GM18868 (cell line): ENCODE measurements around the gene CALCOCO2.
A peak's percentile ranks its signal among the peaks of the same experiment; 100 is the strongest.
"Not testable (repeated sequence)": the region's sequence is repeated elsewhere in the genome, so short reads cannot be mapped to it uniquely, and the experiment has no call there.

Source experiments
- ATAC-seq: cut with Tn5 transposase; IDR thresholded peaks from one replicate; pipeline ENCODE4 v1.9.1; 2021; ENCODE audit warnings: mild to moderate bottlenecking, moderate library complexity; ENCODE audit not compliant: unreplicated experiment

Gene CALCOCO2

GRCh38 chr17:48830840-48831548, at the start of gene CALCOCO2:
Gene CALCOCO2 (plus strand): TSS chr17:48831035. CDS start chr17:48841708, 10,673 bp downstream.
- ATAC-seq, result peak; percentile 84

- ATAC-seq, result no peak
Measured at GRCh38 chr17:48787828-48788227, 43.0 kb upstream of the CALCOCO2 start.

GRCh38 chr17:48790607-48791127, 40.2 kb upstream of the CALCOCO2 start:
- no peak for ATAC-seq

GRCh38 chr17:48791128-48792032, 39.5 kb upstream of the CALCOCO2 start:
- peak; percentile 60 for ATAC-seq

GRCh38 chr17:48792033-48792798, 38.6 kb upstream of the CALCOCO2 start:
- ATAC-seq, result no peak

GRCh38 chr17:48795444-48796162, 35.2 kb upstream of the CALCOCO2 start:
- no peak for ATAC-seq

- not testable (repeated sequence) for ATAC-seq
Measured at GRCh38 chr17:48796163-48796522, 34.7 kb upstream of the CALCOCO2 start.

- ATAC-seq, result no peak
Measured at GRCh38 chr17:48799069-48799723, 31.6 kb upstream of the CALCOCO2 start.

- no peak for ATAC-seq
Measured at GRCh38 chr17:48800626-48801217, 30.1 kb upstream of the CALCOCO2 start.

- peak; percentile 42 for ATAC-seq
Measured at GRCh38 chr17:48804936-48805411, 25.9 kb upstream of the CALCOCO2 start.

GRCh38 chr17:48809182-48809581, 21.7 kb upstream of the CALCOCO2 start:
- no peak for ATAC-seq

GRCh38 chr17:48812001-48812400, 18.8 kb upstream of the CALCOCO2 start:
- ATAC-seq, result no peak

GRCh38 chr17:48814504-48814903, 16.3 kb upstream of the CALCOCO2 start:
- ATAC-seq, result no peak

- ATAC-seq, result no peak
Measured at GRCh38 chr17:48815311-48815710, 15.5 kb upstream of the CALCOCO2 start.

GRCh38 chr17:48816438-48816773, 14.4 kb upstream of the CALCOCO2 start:
- ATAC-seq, result no peak

- peak; percentile 75 for ATAC-seq
Measured at GRCh38 chr17:48816774-48817590, 13.9 kb upstream of the CALCOCO2 start, which contains the start of gene TTLL6. Gene TTLL6 (minus strand): TSS chr17:48817229. CDS start chr17:48817072, 157 bp downstream.

GRCh38 chr17:48818361-48818841, 12.4 kb upstream of the CALCOCO2 start:
- no peak for ATAC-seq

- no peak for ATAC-seq
Measured at GRCh38 chr17:48819466-48819865, 11.4 kb upstream of the CALCOCO2 start.
